Measurements from ENCODE around the gene MAP1LC3B2.

MAP1LC3B2 gene

GRCh38 chr12:116603546-116604177 lies 44.5 kb downstream of the MAP1LC3B2 start:
- H3K4me3 ChIP-seq (replicated peaks in 1 of 2; ENCODE audit: low read depth in 2 of 2, low read length in 2 of 2): no peak overlapping the region
- no peak for DNase-seq (ENCODE audit: low read depth in 2 of 2)
- TF ChIP-seq, protein P1, sequence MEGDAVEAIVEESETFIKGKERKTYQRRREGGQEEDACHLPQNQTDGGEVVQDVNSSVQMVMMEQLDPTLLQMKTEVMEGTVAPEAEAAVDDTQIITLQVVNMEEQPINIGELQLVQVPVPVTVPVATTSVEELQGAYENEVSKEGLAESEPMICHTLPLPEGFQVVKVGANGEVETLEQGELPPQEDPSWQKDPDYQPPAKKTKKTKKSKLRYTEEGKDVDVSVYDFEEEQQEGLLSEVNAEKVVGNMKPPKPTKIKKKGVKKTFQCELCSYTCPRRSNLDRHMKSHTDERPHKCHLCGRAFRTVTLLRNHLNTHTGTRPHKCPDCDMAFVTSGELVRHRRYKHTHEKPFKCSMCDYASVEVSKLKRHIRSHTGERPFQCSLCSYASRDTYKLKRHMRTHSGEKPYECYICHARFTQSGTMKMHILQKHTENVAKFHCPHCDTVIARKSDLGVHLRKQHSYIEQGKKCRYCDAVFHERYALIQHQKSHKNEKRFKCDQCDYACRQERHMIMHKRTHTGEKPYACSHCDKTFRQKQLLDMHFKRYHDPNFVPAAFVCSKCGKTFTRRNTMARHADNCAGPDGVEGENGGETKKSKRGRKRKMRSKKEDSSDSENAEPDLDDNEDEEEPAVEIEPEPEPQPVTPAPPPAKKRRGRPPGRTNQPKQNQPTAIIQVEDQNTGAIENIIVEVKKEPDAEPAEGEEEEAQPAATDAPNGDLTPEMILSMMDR (IDR thresholded peaks at IDR 0.05; ENCODE audit: low read depth, low read length): no peak

GRCh38 chr12:116604178-116604895 lies 45.2 kb downstream of the MAP1LC3B2 start:
- H3K4me3 ChIP-seq (replicated peaks in 1 of 2; ENCODE audit: low read depth in 2 of 2, low read length in 2 of 2): peak overlapping the region in 1 of 2 donors; percentile 14
- TF ChIP-seq, protein P1 (IDR thresholded peaks at IDR 0.05; ENCODE audit: low read depth, low read length): no peak
- peak in 1 of 2 donors; percentile 50 for DNase-seq (ENCODE audit: low read depth in 2 of 2)

- DNase-seq (ENCODE audit: low read depth in 2 of 2): peak in 1 of 2 donors; percentile 41
- TF ChIP-seq, protein P1 (IDR thresholded peaks at IDR 0.05; ENCODE audit: low read depth, low read length): no peak
- peak overlapping the region in 1 of 2 donors; percentile 14 for H3K4me3 ChIP-seq (replicated peaks in 1 of 2; ENCODE audit: low read depth in 2 of 2, low read length in 2 of 2)
Measured at GRCh38 chr12:116604951-116605641, 45.9 kb downstream of the MAP1LC3B2 start.

DNA sequence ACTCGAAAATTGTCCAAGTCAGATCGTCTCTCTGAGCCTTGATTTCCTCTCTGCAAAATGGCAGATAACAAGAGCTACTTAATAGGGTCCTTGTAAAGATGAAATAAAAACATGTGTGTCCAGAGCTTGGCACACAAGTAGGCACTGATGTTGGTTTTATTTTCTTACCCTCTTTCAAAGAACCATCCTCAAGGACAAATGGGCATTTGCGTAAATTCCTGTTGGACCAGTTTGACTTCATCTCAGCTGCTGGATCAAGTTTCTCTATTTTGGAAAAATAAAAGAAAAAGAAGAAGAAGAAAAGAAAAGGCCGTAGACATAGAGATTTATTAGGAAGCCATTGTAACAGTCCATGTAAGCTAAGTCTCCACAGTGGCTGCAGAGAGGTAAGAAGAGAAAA lies 47.2 kb downstream of the MAP1LC3B2 start:
- no peak overlapping the region for H3K4me3 ChIP-seq (replicated peaks in 1 of 2; ENCODE audit: low read depth in 2 of 2, low read length in 2 of 2)
- TF ChIP-seq, protein P1 (IDR thresholded peaks at IDR 0.05; ENCODE audit: low read depth, low read length): no peak
- DNase-seq (ENCODE audit: low read depth in 2 of 2): no peak

DNA sequence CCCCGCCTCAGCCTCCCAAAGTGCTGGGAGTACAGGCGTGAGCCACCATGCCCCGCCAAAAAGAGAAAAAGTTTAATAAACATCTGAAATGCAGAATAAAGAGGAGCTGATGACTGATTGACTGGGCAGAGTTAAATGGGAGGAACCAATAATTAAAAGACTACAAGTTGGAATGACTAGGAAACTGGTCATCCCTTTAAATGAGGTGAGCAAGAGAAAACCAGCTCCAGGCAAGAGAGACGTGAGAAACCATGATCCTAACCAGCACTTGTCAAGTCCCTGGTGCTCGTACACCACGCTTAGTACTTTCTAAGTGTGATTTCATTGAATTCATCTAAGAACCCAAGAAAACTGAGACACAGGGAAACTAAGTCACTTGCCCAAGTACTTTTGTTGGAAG lies 47.9 kb downstream of the MAP1LC3B2 start:
- TF ChIP-seq, protein P1 (IDR thresholded peaks at IDR 0.05; ENCODE audit: low read depth, low read length): no peak
- DNase-seq (ENCODE audit: low read depth in 2 of 2): no peak

GRCh38 chr12:116609319-116610114 lies 50.3 kb downstream of the MAP1LC3B2 start:
- TF ChIP-seq, protein P1 (IDR thresholded peaks at IDR 0.05; ENCODE audit: low read depth, low read length): peak; percentile 43
- peak; percentile 20 to 21 for DNase-seq (ENCODE audit: low read depth in 2 of 2)
- no peak overlapping the region for H3K4me3 ChIP-seq (replicated peaks in 1 of 2; ENCODE audit: low read depth in 2 of 2, low read length in 2 of 2)

More for the DNA sequence above, 47.9 kb downstream of the MAP1LC3B2 start:
- H3K4me3 ChIP-seq (replicated peaks in 1 of 2; ENCODE audit: low read depth in 2 of 2, low read length in 2 of 2): no peak overlapping the region

Data from cardiac fibroblast (primary cell).